KMS-11 (cell line): Measurements from ENCODE around the gene RBFOX2.

Experiments used
- H2AFZ ChIP-seq: fragments of 200-600 bp; sonication (generic); 2 replicates; pipeline ENCODE4 v1.6.1; 2016; ENCODE audit warnings: antibody characterized with exemption, mixed run types, low read depth
- H3K27ac ChIP-seq: fragments of 200-600 bp; sonication (generic); 2 replicates; pipeline ENCODE4 v1.6.1; 2016; ENCODE audit warnings: mild to moderate bottlenecking, mixed run types
- H3K27me3 ChIP-seq: fragments of 200-600 bp; sonication (generic); 2 replicates; pipeline ENCODE4 v1.6.1; 2017; ENCODE audit warnings: mild to moderate bottlenecking, low read depth, mixed run types, moderate library complexity; ENCODE audit not compliant: insufficient read depth
- H3K36me3 ChIP-seq: fragments of 200-600 bp; sonication (generic); 2 replicates; pipeline ENCODE4 v1.6.1; 2017; ENCODE audit warnings: mild to moderate bottlenecking, mixed run types; ENCODE audit not compliant: insufficient read depth
- H3K4me1 ChIP-seq: fragments of 200-600 bp; sonication (generic); 2 replicates; pipeline ENCODE4 v1.6.1; 2016; ENCODE audit warnings: mild to moderate bottlenecking, low read depth, mixed run types; ENCODE audit not compliant: poor library complexity, severe bottlenecking
- H3K4me2 ChIP-seq: fragments of 200-600 bp; sonication (generic); 2 replicates; pipeline ENCODE4 v1.7.0; 2016; ENCODE audit warnings: mild to moderate bottlenecking, mixed run types
- H3K4me3 ChIP-seq: fragments of 200-600 bp; sonication (generic); IDR thresholded peaks from 2 replicates; pipeline ENCODE4 v1.6.1; 2017; ENCODE audit warnings: low read depth, low read length, mixed read lengths; ENCODE audit not compliant: insufficient read depth
- H3K79me2 ChIP-seq: fragments of 200-600 bp; sonication (generic); 2 replicates; pipeline ENCODE4 v1.6.1; 2016; ENCODE audit warnings: low read depth, mixed run types; ENCODE audit not compliant: insufficient read depth
- H3K9ac ChIP-seq: fragments of 200-600 bp; sonication (generic); 2 replicates; pipeline ENCODE4 v1.6.1; 2016; ENCODE audit warnings: mild to moderate bottlenecking, mixed run types
- H4K20me1 ChIP-seq: fragments of 200-600 bp; sonication (generic); 2 replicates; pipeline ENCODE4 v1.6.1; 2016; ENCODE audit warnings: mild to moderate bottlenecking, mixed run types; ENCODE audit not compliant: insufficient read depth
- CTCF ChIP-seq: fragments of 200-600 bp; sonication (generic); conservative IDR thresholded peaks from 2 replicates; pipeline ENCODE4 v1.6.1; 2017; ENCODE audit warnings: low read depth, mild to moderate bottlenecking, antibody characterized with exemption, low read length, moderate library complexity, mixed read lengths

Gene RBFOX2

GRCh38 chr22:35761037-35761436 lies 267.6 kb downstream of the RBFOX2 start:
- no peak overlapping the region for H3K4me3 ChIP-seq
- no peaks in the 10 kb centered on the region for H3K36me3 ChIP-seq
- H3K27ac ChIP-seq: no peak overlapping the region
- H4K20me1 ChIP-seq: no peaks in the 10 kb centered on the region
- no peak overlapping the region for H3K4me2 ChIP-seq
- no peak overlapping the region for H3K9ac ChIP-seq
- H2AFZ ChIP-seq: no peak overlapping the region
- no peaks in the 10 kb centered on the region for H3K27me3 ChIP-seq
- no peak for TF ChIP-seq CTCF
- H3K4me1 ChIP-seq: no peaks in the 10 kb centered on the region
- no peaks in the 10 kb centered on the region for H3K79me2 ChIP-seq

DNA sequence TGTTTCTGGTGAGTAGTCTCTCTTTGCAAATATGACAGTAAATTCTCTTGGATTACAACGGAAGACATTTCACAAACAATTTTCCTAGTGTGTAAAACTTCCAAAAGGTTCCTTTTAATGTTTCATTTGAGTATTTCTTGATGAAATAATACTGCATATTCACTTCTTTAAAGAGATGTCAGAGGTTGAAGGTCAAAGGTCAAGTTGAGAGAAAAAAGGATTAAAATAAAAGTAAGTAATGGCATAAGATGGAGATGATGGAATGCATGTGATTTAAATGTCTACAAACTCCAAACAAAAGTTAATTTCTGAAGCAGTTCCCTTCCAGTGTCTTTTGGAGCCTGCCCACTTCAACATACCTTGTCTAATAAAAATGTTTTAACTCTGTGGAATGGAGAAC lies 270.2 kb downstream of the RBFOX2 start:
- no peaks in the 10 kb centered on the region for H3K4me1 ChIP-seq
- no peaks in the 10 kb centered on the region for H4K20me1 ChIP-seq
- no peaks in the 10 kb centered on the region for H3K79me2 ChIP-seq

DNA sequence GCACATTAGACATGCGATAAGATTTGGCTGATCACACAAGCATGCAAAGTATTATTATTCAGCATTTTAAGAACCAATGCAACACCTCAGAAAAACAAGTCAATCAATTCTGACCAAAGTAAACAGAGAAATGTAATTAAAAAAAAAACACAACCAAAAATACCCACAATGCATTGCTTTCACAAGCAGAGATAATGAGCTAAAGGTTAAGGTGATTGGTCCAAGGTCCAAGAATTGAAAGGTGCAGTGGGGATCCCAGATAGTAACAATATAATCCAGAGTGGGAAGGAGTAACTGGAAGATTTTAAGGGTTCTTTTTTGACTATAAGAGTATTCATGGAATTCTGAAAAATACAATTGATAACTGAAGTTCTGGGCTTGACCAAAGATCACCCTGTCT lies 271.9 kb downstream of the RBFOX2 start:
- TF ChIP-seq CTCF: no peak
- Histone ChIP-seq H3K4me1 (no peaks in the 10 kb centered on the region), H4K20me1 (no peaks in the 10 kb centered on the region), H3K9ac (no peak overlapping the region), H3K4me3 (no peak overlapping the region), H3K79me2 (no peaks in the 10 kb centered on the region), H3K36me3 (no peaks in the 10 kb centered on the region), H3K4me2 (no peak overlapping the region), H2AFZ (no peak overlapping the region), H3K27me3 (no peaks in the 10 kb centered on the region), H3K27ac (no peak overlapping the region)

More for the DNA sequence above, 270.2 kb downstream of the RBFOX2 start:
- no peak overlapping the region for H3K9ac ChIP-seq
- no peak overlapping the region for H3K4me2 ChIP-seq
- H3K27ac ChIP-seq: no peak overlapping the region
- H3K27me3 ChIP-seq: no peaks in the 10 kb centered on the region
- H3K4me3 ChIP-seq: no peak overlapping the region
- no peak for TF ChIP-seq CTCF
- no peak overlapping the region for H2AFZ ChIP-seq
- H3K36me3 ChIP-seq: no peaks in the 10 kb centered on the region

DNA sequence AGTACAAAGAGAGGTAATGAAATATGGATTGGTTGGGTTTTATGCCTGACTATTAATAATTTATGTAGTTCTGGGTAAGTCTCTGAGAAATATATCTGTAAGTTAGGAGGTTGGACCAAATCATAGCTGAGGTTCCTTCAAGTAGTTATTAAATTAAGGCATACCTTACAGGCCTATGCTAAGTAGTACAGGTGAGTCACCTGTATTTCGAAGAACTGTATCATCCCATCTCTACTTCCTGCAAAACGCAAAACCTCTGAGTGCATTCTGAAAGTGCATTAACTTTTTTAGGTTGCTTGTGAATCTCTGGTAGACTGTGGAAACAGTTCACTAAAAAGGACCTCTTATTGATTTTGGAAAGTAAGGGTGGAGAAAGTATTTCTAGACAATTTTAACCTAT lies 273.9 kb downstream of the RBFOX2 start:
- H3K4me2 ChIP-seq: no peak overlapping the region
- no peaks in the 10 kb centered on the region for H3K79me2 ChIP-seq
- H4K20me1 ChIP-seq: no peaks in the 10 kb centered on the region
- H3K4me1 ChIP-seq: no peaks in the 10 kb centered on the region
- H2AFZ ChIP-seq: no peak overlapping the region
- no peak overlapping the region for H3K27ac ChIP-seq
- TF ChIP-seq CTCF: no peak
- H3K4me3 ChIP-seq: no peak overlapping the region
- H3K9ac ChIP-seq: no peak overlapping the region
- no peaks in the 10 kb centered on the region for H3K36me3 ChIP-seq
- no peaks in the 10 kb centered on the region for H3K27me3 ChIP-seq

DNA sequence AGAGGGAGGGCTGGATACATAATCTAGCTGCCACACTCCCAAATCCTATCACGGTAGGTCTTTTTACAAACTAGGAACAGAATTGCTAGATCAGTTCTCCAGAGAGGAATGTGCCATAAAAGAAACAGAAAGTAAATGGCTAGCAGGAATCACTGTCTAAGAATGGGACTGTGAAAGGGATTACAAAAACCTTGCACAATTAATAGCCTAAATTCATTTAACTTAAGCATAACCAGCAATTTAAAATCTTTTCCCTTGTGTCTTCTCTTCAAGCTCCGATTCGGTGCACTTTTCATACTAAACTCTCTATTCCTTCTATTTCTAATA lies 275.8 kb downstream of the RBFOX2 start:
- Histone ChIP-seq H3K4me3 (no peak overlapping the region), H3K79me2 (no peaks in the 10 kb centered on the region), H4K20me1 (no peaks in the 10 kb centered on the region), H3K4me1 (no peaks in the 10 kb centered on the region), H3K27ac (no peak overlapping the region), H3K4me2 (no peak overlapping the region), H3K36me3 (no peaks in the 10 kb centered on the region), H2AFZ (no peak overlapping the region), H3K9ac (no peak overlapping the region), H3K27me3 (no peaks in the 10 kb centered on the region)
- TF ChIP-seq CTCF: no peak
